Liver (tissue), 9 donors: ENCODE data around the gene UBASH3A. TPM values are rescaled to one million over a fixed set of nuclear protein-coding genes. Genes with fewer than 3 reads are reported as not detected.

Source experiments
- DNase-seq: peaks from one replicate; pipeline ENCODE4 v3.0.0-alpha.2; 2017; ENCODE audit warnings: low spot score
- H3K27ac ChIP-seq, 2 donors: one replicate each; pipeline ENCODE4 v1.7.0; 2013; ENCODE audit warnings: inconsistent platforms in 2 of 2, low read length in 2 of 2, control low read depth in 1 of 2, low read depth in 1 of 2, mild to moderate bottlenecking in 1 of 2
- H3K27me3 ChIP-seq, 4 donors: one replicate each; pipeline versions ENCODE4 v1.6.1 to v1.7.0; 2013; ENCODE audit warnings: low read length in 3 of 4, inconsistent platforms in 1 of 4, mild to moderate bottlenecking in 1 of 4, moderate library complexity in 1 of 4; ENCODE audit not compliant: control insufficient read depth in 4 of 4, insufficient read depth in 4 of 4
- H3K36me3 ChIP-seq, 4 donors: one replicate each; pipeline versions ENCODE4 v1.6.1 to v1.7.0; 2013; ENCODE audit warnings: low read length in 3 of 4, mild to moderate bottlenecking in 3 of 4, low read depth in 1 of 4, moderate library complexity in 1 of 4; ENCODE audit not compliant: control insufficient read depth in 4 of 4, insufficient read depth in 3 of 4
- H3K4me1 ChIP-seq, 4 donors: one replicate each; pipeline versions ENCODE4 v1.6.1 to v1.7.0; 2013; ENCODE audit warnings: low read length in 3 of 4, mild to moderate bottlenecking in 3 of 4, moderate library complexity in 1 of 4; ENCODE audit not compliant: control insufficient read depth in 4 of 4, insufficient read depth in 4 of 4
- H3K4me3 ChIP-seq, 3 donors: one replicate each; pipeline versions ENCODE4 v1.6.1 to v1.7.0; 2013; ENCODE audit warnings: low read length in 3 of 3, control low read depth in 1 of 3, low read depth in 1 of 3, mild to moderate bottlenecking in 1 of 3
- H3K9ac ChIP-seq, 2 donors: one replicate each; pipeline ENCODE4 v1.7.0; 2013; ENCODE audit warnings: low read length in 2 of 2, mild to moderate bottlenecking in 2 of 2, moderate library complexity in 2 of 2, control low read depth in 1 of 2, low read depth in 1 of 2
- H3K9me3 ChIP-seq, 4 donors: one replicate each; pipeline versions ENCODE4 v1.6.1 to v1.7.0; 2013; ENCODE audit warnings: low read length in 3 of 4; ENCODE audit not compliant: control insufficient read depth in 4 of 4
- ATF3 ChIP-seq: IDR thresholded peaks from 2 replicates; pipeline ENCODE4 v1.6.1; 2016; ENCODE audit warnings: antibody characterized with exemption
- CTCF ChIP-seq: fragments of 150-350 bp; IDR thresholded peaks from 2 replicates; pipeline ENCODE4 v1.5.1; 2017; ENCODE audit warnings: improper control_type of control experiment, low read depth, low read length; ENCODE audit not compliant: missing input control
- EGR1 ChIP-seq, 2 donors: IDR thresholded peaks; 2 replicates each; pipeline ENCODE4 v1.6.1; 2016 to 2018; ENCODE audit warnings: antibody characterized with exemption in 2 of 2, low read depth in 2 of 2
- FOXA1 ChIP-seq: IDR thresholded peaks from 2 replicates; pipeline ENCODE4 v1.6.1; 2016; ENCODE audit warnings: antibody characterized with exemption
- FOXA2 ChIP-seq: IDR thresholded peaks from 2 replicates; pipeline ENCODE4 v1.6.1; 2016; ENCODE audit warnings: antibody characterized with exemption
- GABPA ChIP-seq, 2 donors: IDR thresholded peaks in 1 of 2; conservative IDR thresholded peaks in 1 of 2; 2 replicates each; pipeline ENCODE4 v1.6.1; 2016; ENCODE audit warnings: antibody characterized with exemption in 2 of 2, mild to moderate bottlenecking in 1 of 2, moderate library complexity in 1 of 2
- HNF4A ChIP-seq, 2 donors: conservative IDR thresholded peaks; 2 replicates each; pipeline ENCODE4 v1.6.1; 2016; ENCODE audit warnings: antibody characterized with exemption in 2 of 2, mild to moderate bottlenecking in 2 of 2
- HNF4G ChIP-seq: IDR thresholded peaks from 2 replicates; pipeline ENCODE4 v1.6.1; 2016; ENCODE audit warnings: antibody characterized with exemption
- MAX ChIP-seq: IDR thresholded peaks from 2 replicates; pipeline ENCODE4 v1.6.1; 2016; ENCODE audit warnings: antibody characterized with exemption
- NR2F2 ChIP-seq: IDR thresholded peaks from 2 replicates; pipeline ENCODE4 v1.6.1; 2016; ENCODE audit warnings: antibody characterized with exemption
- RAD21 ChIP-seq, 2 donors: IDR thresholded peaks; 2 replicates each; pipeline ENCODE4 v1.6.1; 2016; ENCODE audit warnings: antibody characterized with exemption in 2 of 2, mild to moderate bottlenecking in 2 of 2
- REST ChIP-seq: IDR thresholded peaks from 2 replicates; pipeline ENCODE4 v1.6.1; 2016; ENCODE audit warnings: antibody characterized with exemption, mild to moderate bottlenecking
- TAF1 ChIP-seq: conservative IDR thresholded peaks from 2 replicates; pipeline ENCODE4 v1.6.1; 2016; ENCODE audit warnings: antibody characterized with exemption, mild to moderate bottlenecking
- YY1 ChIP-seq: IDR thresholded peaks from 2 replicates; pipeline ENCODE4 v1.6.1; 2016; ENCODE audit warnings: antibody characterized with exemption, mild to moderate bottlenecking
- ZBTB33 ChIP-seq: IDR thresholded peaks from 2 replicates; pipeline ENCODE4 v1.6.1; 2016; ENCODE audit warnings: antibody characterized with exemption
- WGBS: extraction: QIAGEN DNeasy Blood & Tissue Kit; methylation state at CpG from one replicate; pipeline ENCODE4 v1.1.7; 2013; 5-methylcytosine and 5-hydroxymethylcytosine counted together
- polyA plus RNA-seq, 2 donors: library from polyadenylated mRNA; stranded (reverse) in 1 of 2; unstranded in 1 of 2; fragments of 200-250 nt in 1 of 2; fragments of >200 nt in 1 of 2; fragmentation: Nextera tagmentation in 1 of 2; extraction: Ambion mirVana in 1 of 2; gene quantifications; one replicate each; pipeline versions ENCODE4 v1.2.1 to v1.2.3, GENCODE V29; 2013 to 2015
- total RNA-seq, 2 donors: library from RNA; depleted of rRNA; stranded (reverse); fragments of >200 nt; gene quantifications; one replicate each; pipeline ENCODE4 v1.2.3, GENCODE V29; 2014
- donor health status: healthy.
- donor health status: healthy.
- donor health status: healthy.
- donor health status: healthy.
- donor health status: healthy.

Gene UBASH3A
- total and polyA plus RNA-seq, 4 donors = 0.10 to 0.75 (median 0.45) TPM

GRCh38 chr21:42356650-42357049 is 47.1 kb upstream of the UBASH3A start:
- no peak for DNase-seq

GRCh38 chr21:42357307-42357706 is 46.4 kb upstream of the UBASH3A start:
- Histone ChIP-seq H3K4me3 (no peak overlapping the region), H3K27me3 (no peaks in the 10 kb centered on the region), H3K36me3 (no peaks in the 10 kb centered on the region), H3K9me3 (peaks cover 0 to 12% (median 3%) of the 10 kb centered on the region in 4 donors), H3K27ac (no peak overlapping the region), H3K4me1 (no peaks in the 10 kb centered on the region), H3K9ac (no peak overlapping the region)
- WGBS = 64% methylated on average over 3 of the region's 3 CpGs
- DNase-seq = no peak
- TF ChIP-seq RAD21 (IDR thresholded peaks at IDR 0.05) (no peak), HNF4G (no peak), NR2F2 (no peak), CTCF (no peak), EGR1 (IDR thresholded peaks at IDR 0.05; ENCODE audit: low read depth in 2 of 2) (no peak), MAX (no peak), HNF4A (conservative IDR thresholded peaks at IDR 0.05) (no peak), ZBTB33 (no peak), REST (no peak), FOXA1 (no peak), GABPA (IDR thresholded peaks at IDR 0.05 in 1 of 2, conservative IDR thresholded peaks at IDR 0.05 in 1 of 2) (no peak), ATF3 (no peak), FOXA2 (no peak), TAF1 (no peak), YY1 (no peak)

More at GRCh38 chr21:42356650-42357049, 47.1 kb upstream of the UBASH3A start:
- 39% methylated on average over 6 of the region's 6 CpGs for WGBS
- Histone ChIP-seq H3K9me3 (peaks cover 0 to 12% (median 3%) of the 10 kb centered on the region in 4 donors), H3K4me1 (no peaks in the 10 kb centered on the region), H3K4me3 (no peak overlapping the region), H3K27me3 (no peaks in the 10 kb centered on the region), H3K36me3 (no peaks in the 10 kb centered on the region), H3K9ac (no peak overlapping the region), H3K27ac (no peak overlapping the region)
- TF ChIP-seq HNF4G = no peak
- TF ChIP-seq REST = no peak
- no peak for TF ChIP-seq ATF3
